ENCODE data around the gene TPCN1. TPM values are rescaled to one million over a fixed set of nuclear protein-coding genes. Genes with fewer than 3 reads are reported as not detected.

TPCN1 gene
- total RNA-seq, 1 experiment from 2014 or later = 29.7 TPM

DNA sequence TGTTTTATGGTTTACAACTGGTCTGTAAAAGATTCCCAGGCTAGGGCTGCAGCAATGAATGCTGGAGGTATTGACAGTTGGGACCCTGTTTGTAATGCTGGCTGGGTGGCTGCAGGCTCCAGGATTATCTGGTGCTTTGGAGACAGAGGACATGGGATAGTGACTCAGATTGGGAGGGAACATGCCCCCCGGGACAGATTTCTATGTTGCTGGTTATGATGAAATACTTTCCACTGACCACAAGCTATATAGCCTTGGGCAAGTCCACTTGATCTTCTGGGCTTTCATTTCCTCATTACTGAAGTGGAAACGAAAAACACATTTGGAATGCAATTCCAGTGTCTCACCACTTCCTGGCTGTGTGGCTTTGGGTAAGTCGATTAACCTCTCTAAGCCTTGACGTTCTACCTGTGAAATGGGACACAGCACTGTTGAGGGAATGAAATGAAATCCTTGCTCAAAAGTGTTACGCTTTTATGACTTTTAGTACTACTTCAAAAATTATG, 6.3 kb upstream of the TPCN1 start:
- peaks cover 27 to 41% of the 10 kb centered on the region in 2 experiments for H3K4me1 ChIP-seq (ENCODE audit: control insufficient read depth in 1 of 2, insufficient read depth in 2 of 2, low read length in 2 of 2)
- H3K27me3 ChIP-seq (ENCODE audit: insufficient read depth, low read length) = no peaks in the 10 kb centered on the region
- no peaks in the 10 kb centered on the region for H3K9me3 ChIP-seq (ENCODE audit: control insufficient read depth in 1 of 2, insufficient read depth in 1 of 2, low read depth in 1 of 2, low read length in 2 of 2)
- ChIA-PET POLR2A (no interaction called here), CTCF (no interaction called here), RAD21 (ENCODE audit: low non-redundant PET in 1 of 2, low total read pairs in 2 of 2, uncharacterized antibody in 2 of 2, unreplicated experiment in 2 of 2) (no interaction called here)
- no peaks in the 10 kb centered on the region for H4K20me1 ChIP-seq (ENCODE audit: insufficient read depth)
- no TSS peak for BruUV-seq (replicated peaks)
- no peaks in the 10 kb centered on the region for H3K79me2 ChIP-seq (ENCODE audit: insufficient read depth, low read length)
- no peak overlapping the region for H3K4me3 ChIP-seq (replicated peaks in 1 of 2; ENCODE audit: low read depth in 1 of 2, low read length in 2 of 2)
- DNase-seq (ENCODE audit: low read depth, low spot score) = peak; percentile 93
- ATAC-seq = peak; percentile 91
- H3K9ac ChIP-seq (ENCODE audit: low read length) = peak overlapping the region; percentile 29; the same call in 1 of the 2 replicates
- peak overlapping the region; percentile 45; the same call in 1 of the 2 replicates for H3K27ac ChIP-seq (ENCODE audit: low read depth, low read length)
- no peaks in the 10 kb centered on the region for H3K9me2 ChIP-seq (ENCODE audit: insufficient read depth)
- H3K4me2 ChIP-seq (ENCODE audit: low read length) = peak overlapping the region; percentile 62
- no peak overlapping the region for H2AFZ ChIP-seq (ENCODE audit: low read depth, low read length, poor library complexity, severe bottlenecking)
- intact Hi-C loops (cut with micrococcal nuclease) = no loop called here
- H3K36me3 ChIP-seq (ENCODE audit: control insufficient read depth in 1 of 2, insufficient read depth in 2 of 2, low read length in 2 of 2) = no peaks in the 10 kb centered on the region
- TF ChIP-seq POLR2AphosphoS5 (IDR thresholded peaks at IDR 0.05; ENCODE audit: low read depth, low read length) (peak; percentile 38; the same call in 1 of the 2 replicates), JUND (IDR thresholded peaks at IDR 0.05) (peak; percentile 95), CEBPB (IDR thresholded peaks at IDR 0.05; ENCODE audit: low read depth) (peak; percentile 99), EZH2phosphoT487 (IDR thresholded peaks at IDR 0.05; ENCODE audit: borderline replicate concordance) (no peak), EZH2 (IDR thresholded peaks at IDR 0.05) (no peak), CBX3 (IDR thresholded peaks at IDR 0.05; ENCODE audit: low read depth) (peak; percentile 93), SRF (IDR thresholded peaks at IDR 0.05; ENCODE audit: low read depth) (peak; percentile 51; the same call in 1 of the 2 replicates), EGR1 (IDR thresholded peaks at IDR 0.05; ENCODE audit: low read depth) (0 out of 2 replicates have a peak, but pooled peaks have one; percentile 10), YY1 (IDR thresholded peaks at IDR 0.05; ENCODE audit: extremely low read depth, insufficient replicate concordance, low read depth, low read length) (peak; percentile 53), SIN3A (IDR thresholded peaks at IDR 0.05; ENCODE audit: low read depth) (peak; percentile 91), ZNF274 (IDR thresholded peaks at IDR 0.05; ENCODE audit: low read depth, low read length) (no peak), TCF7L2 (IDR thresholded peaks at IDR 0.05; ENCODE audit: borderline replicate concordance, extremely low read depth, insufficient read depth, insufficient read length) (peak; percentile 14), SP1 (IDR thresholded peaks at IDR 0.05; ENCODE audit: low read depth) (peak; percentile 93), FOSL1 (IDR thresholded peaks at IDR 0.05; ENCODE audit: low read depth) (peak; percentile 88)
- TF ChIP-seq, protein P1, sequence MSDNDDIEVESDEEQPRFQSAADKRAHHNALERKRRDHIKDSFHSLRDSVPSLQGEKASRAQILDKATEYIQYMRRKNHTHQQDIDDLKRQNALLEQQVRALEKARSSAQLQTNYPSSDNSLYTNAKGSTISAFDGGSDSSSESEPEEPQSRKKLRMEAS (IDR thresholded peaks at IDR 0.05) = peak; percentile 55; the same call in 1 of the 2 replicates
- TF ChIP-seq, protein P2, sequence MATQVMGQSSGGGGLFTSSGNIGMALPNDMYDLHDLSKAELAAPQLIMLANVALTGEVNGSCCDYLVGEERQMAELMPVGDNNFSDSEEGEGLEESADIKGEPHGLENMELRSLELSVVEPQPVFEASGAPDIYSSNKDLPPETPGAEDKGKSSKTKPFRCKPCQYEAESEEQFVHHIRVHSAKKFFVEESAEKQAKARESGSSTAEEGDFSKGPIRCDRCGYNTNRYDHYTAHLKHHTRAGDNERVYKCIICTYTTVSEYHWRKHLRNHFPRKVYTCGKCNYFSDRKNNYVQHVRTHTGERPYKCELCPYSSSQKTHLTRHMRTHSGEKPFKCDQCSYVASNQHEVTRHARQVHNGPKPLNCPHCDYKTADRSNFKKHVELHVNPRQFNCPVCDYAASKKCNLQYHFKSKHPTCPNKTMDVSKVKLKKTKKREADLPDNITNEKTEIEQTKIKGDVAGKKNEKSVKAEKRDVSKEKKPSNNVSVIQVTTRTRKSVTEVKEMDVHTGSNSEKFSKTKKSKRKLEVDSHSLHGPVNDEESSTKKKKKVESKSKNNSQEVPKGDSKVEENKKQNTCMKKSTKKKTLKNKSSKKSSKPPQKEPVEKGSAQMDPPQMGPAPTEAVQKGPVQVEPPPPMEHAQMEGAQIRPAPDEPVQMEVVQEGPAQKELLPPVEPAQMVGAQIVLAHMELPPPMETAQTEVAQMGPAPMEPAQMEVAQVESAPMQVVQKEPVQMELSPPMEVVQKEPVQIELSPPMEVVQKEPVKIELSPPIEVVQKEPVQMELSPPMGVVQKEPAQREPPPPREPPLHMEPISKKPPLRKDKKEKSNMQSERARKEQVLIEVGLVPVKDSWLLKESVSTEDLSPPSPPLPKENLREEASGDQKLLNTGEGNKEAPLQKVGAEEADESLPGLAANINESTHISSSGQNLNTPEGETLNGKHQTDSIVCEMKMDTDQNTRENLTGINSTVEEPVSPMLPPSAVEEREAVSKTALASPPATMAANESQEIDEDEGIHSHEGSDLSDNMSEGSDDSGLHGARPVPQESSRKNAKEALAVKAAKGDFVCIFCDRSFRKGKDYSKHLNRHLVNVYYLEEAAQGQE (IDR thresholded peaks at IDR 0.05; ENCODE audit: low read depth) = no peak
- TF ChIP-seq, protein P3, sequence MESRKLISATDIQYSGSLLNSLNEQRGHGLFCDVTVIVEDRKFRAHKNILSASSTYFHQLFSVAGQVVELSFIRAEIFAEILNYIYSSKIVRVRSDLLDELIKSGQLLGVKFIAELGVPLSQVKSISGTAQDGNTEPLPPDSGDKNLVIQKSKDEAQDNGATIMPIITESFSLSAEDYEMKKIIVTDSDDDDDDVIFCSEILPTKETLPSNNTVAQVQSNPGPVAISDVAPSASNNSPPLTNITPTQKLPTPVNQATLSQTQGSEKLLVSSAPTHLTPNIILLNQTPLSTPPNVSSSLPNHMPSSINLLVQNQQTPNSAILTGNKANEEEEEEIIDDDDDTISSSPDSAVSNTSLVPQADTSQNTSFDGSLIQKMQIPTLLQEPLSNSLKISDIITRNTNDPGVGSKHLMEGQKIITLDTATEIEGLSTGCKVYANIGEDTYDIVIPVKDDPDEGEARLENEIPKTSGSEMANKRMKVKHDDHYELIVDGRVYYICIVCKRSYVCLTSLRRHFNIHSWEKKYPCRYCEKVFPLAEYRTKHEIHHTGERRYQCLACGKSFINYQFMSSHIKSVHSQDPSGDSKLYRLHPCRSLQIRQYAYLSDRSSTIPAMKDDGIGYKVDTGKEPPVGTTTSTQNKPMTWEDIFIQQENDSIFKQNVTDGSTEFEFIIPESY (IDR thresholded peaks at IDR 0.05; ENCODE audit: extremely low read depth, insufficient replicate concordance, low read length) = peak; percentile 60
- TF ChIP-seq, protein P4, sequence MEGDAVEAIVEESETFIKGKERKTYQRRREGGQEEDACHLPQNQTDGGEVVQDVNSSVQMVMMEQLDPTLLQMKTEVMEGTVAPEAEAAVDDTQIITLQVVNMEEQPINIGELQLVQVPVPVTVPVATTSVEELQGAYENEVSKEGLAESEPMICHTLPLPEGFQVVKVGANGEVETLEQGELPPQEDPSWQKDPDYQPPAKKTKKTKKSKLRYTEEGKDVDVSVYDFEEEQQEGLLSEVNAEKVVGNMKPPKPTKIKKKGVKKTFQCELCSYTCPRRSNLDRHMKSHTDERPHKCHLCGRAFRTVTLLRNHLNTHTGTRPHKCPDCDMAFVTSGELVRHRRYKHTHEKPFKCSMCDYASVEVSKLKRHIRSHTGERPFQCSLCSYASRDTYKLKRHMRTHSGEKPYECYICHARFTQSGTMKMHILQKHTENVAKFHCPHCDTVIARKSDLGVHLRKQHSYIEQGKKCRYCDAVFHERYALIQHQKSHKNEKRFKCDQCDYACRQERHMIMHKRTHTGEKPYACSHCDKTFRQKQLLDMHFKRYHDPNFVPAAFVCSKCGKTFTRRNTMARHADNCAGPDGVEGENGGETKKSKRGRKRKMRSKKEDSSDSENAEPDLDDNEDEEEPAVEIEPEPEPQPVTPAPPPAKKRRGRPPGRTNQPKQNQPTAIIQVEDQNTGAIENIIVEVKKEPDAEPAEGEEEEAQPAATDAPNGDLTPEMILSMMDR (IDR thresholded peaks at IDR 0.05 in 2 of 3, conservative IDR thresholded peaks at IDR 0.05 in 1 of 3; ENCODE audit: borderline replicate concordance in 1 of 3, insufficient read depth in 1 of 3, low read depth in 2 of 3, low read length in 2 of 3) = no peak
- TF ChIP-seq, protein P5, sequence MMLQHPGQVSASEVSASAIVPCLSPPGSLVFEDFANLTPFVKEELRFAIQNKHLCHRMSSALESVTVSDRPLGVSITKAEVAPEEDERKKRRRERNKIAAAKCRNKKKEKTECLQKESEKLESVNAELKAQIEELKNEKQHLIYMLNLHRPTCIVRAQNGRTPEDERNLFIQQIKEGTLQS (IDR thresholded peaks at IDR 0.05) = no peak; the same call in 1 of the 2 replicates

All from HCT116 (cell line).